Upper lobe of left lung (tissue), 6 donors: ENCODE results near the gene UNC13B. TPM values are rescaled to one million over a fixed set of nuclear protein-coding genes. Genes with fewer than 3 reads are reported as not detected.

Experiments used
- ATAC-seq, 2 donors: fragments of 200-7000 bp; cut with Tn5 transposase; one replicate each; pipeline ENCODE4 v1.9.1; 2022; ENCODE audit warnings: mild to moderate bottlenecking in 2 of 2, moderate library complexity in 2 of 2; ENCODE audit not compliant: low FRiP score in 2 of 2
- DNase-seq, 2 donors: peaks; one replicate each; pipeline ENCODE4 v3.0.0-alpha.2; 2019 to 2020
- H3K27ac ChIP-seq, 4 donors: fragments of 200-600 bp; sonication (generic); one replicate each; pipeline ENCODE4 v1.5.1; 2016 to 2019
- H3K27me3 ChIP-seq, 4 donors: fragments of 200-600 bp; sonication (generic); one replicate each; pipeline ENCODE4 v1.5.1; 2017 to 2019
- H3K36me3 ChIP-seq, 4 donors: fragments of 200-600 bp; sonication (generic); one replicate each; pipeline ENCODE4 v1.5.1; 2016 to 2019
- H3K4me1 ChIP-seq, 4 donors: fragments of 200-600 bp; sonication (generic); one replicate each; pipeline ENCODE4 v1.5.1; 2018 to 2019
- H3K4me3 ChIP-seq, 4 donors: fragments of 200-600 bp; sonication (generic); one replicate each; pipeline ENCODE4 v1.5.1; 2017 to 2019; ENCODE audit warnings: mild to moderate bottlenecking in 2 of 4, moderate library complexity in 1 of 4
- H3K9me3 ChIP-seq, 4 donors: fragments of 200-600 bp; sonication (generic); one replicate each; pipeline ENCODE4 v1.5.1; 2018 to 2019
- CTCF ChIP-seq, 6 experiments: fragments of 450-650 bp in 4 of 6; fragments of 200-600 bp in 2 of 6; sonication (generic) in 2 of 6; IDR thresholded peaks; one replicate each; pipeline ENCODE4 v1.5.1; 2016 to 2019; ENCODE audit warnings: antibody characterized with exemption in 6 of 6
- EP300 ChIP-seq, 4 donors: sonication (generic); formaldehyde crosslinking; IDR thresholded peaks; one replicate each; pipeline ENCODE4 v1.5.1; 2017; ENCODE audit warnings: antibody characterized with exemption in 4 of 4, control low read depth in 2 of 4
- POLR2A ChIP-seq, 4 donors: fragments of 450-650 bp; IDR thresholded peaks; one replicate each; pipeline ENCODE4 v1.5.1; 2016 to 2017; ENCODE audit warnings: antibody characterized with exemption in 4 of 4, mild to moderate bottlenecking in 2 of 4
- POLR2AphosphoS5 ChIP-seq, 2 donors: sonication (generic); formaldehyde crosslinking; IDR thresholded peaks; one replicate each; pipeline ENCODE4 v1.5.1; 2017; ENCODE audit warnings: antibody characterized with exemption in 2 of 2
- WGBS, 2 donors: methylation state at CpG; one replicate each; pipeline ENCODE4 v1.1.5; 2017 to 2018; 5-methylcytosine and 5-hydroxymethylcytosine counted together
- total RNA-seq, 6 donors: library from RNA; depleted of rRNA in 4 of 6; stranded (reverse); fragments of >200 nt in 4 of 6; gene quantifications; one replicate each; pipeline versions ENCODE4 v1.1.0 to v1.2.1, GENCODE V29; 2016 to 2021
- donor health status: DM: no; HTN: no; CAD: no; lungs with moderate emphysema.
- donor health status: DM: no; HTN: yes; CAD: no; lungs with severe emphysema.

Gene UNC13B
- total RNA-seq, 6 donors from 2014 or later: 68.3 to 300 (median 151) TPM

GRCh38 chr9:35269919-35270318, 108.1 kb downstream of the UNC13B start:
- Histone ChIP-seq H3K36me3 (no peaks in the 10 kb centered on the region), H3K27me3 (no peaks in the 10 kb centered on the region), H3K4me3 (no peak overlapping the region), H3K9me3 (no peaks in the 10 kb centered on the region), H3K4me1 (peaks cover 21 to 29% (median 25%) of the 10 kb centered on the region in 4 donors), H3K27ac (peak overlapping the region; percentile 17 to 81 (median 74))
- WGBS, 2 donors: 27 to 33% methylated on average over 1 of the region's 1 CpG
- ATAC-seq: no peak
- DNase-seq: no peak
- TF ChIP-seq CTCF (IDR thresholded peaks at IDR 0.05): no peak
- no peak for TF ChIP-seq POLR2A (IDR thresholded peaks at IDR 0.05)
- TF ChIP-seq EP300 (IDR thresholded peaks at IDR 0.05): peak; percentile 60 to 98 (median 78)
- peak in 1 of 2 donors; percentile 70 for TF ChIP-seq POLR2AphosphoS5 (IDR thresholded peaks at IDR 0.05)

- TF ChIP-seq POLR2AphosphoS5 (IDR thresholded peaks at IDR 0.05): no peak
- no peak for TF ChIP-seq EP300 (IDR thresholded peaks at IDR 0.05)
- TF ChIP-seq CTCF (IDR thresholded peaks at IDR 0.05): no peak
- no peak for TF ChIP-seq POLR2A (IDR thresholded peaks at IDR 0.05)
- no peak for DNase-seq
- no peak for ATAC-seq
- Histone ChIP-seq H3K4me1 (peaks cover 20 to 37% (median 29%) of the 10 kb centered on the region in 4 donors), H3K36me3 (no peaks in the 10 kb centered on the region), H3K27me3 (no peaks in the 10 kb centered on the region), H3K9me3 (no peaks in the 10 kb centered on the region), H3K4me3 (no peak overlapping the region), H3K27ac (peak overlapping the region in 2 of 4 donors; percentile 79 to 81)
- WGBS, 2 donors: 46 to 68% methylated on average over 2 of the region's 2 CpGs
These were observed 109.8 kb downstream of the UNC13B start for GRCh38 chr9:35271637-35272036.

GRCh38 chr9:35272989-35273388, 111.2 kb downstream of the UNC13B start:
- no peak overlapping the region for H3K4me3 ChIP-seq
- no peak overlapping the region for H3K27ac ChIP-seq
- H3K27me3 ChIP-seq: no peaks in the 10 kb centered on the region
- TF ChIP-seq EP300 (IDR thresholded peaks at IDR 0.05) (no peak), CTCF (IDR thresholded peaks at IDR 0.05) (no peak), POLR2A (IDR thresholded peaks at IDR 0.05) (no peak), POLR2AphosphoS5 (IDR thresholded peaks at IDR 0.05) (no peak)
- ATAC-seq: no peak
- WGBS, 2 donors: 85% methylated on average over 2 of the region's 2 CpGs
- DNase-seq: no peak
- H3K36me3 ChIP-seq: no peaks in the 10 kb centered on the region
- peaks cover 27 to 37% (median 32%) of the 10 kb centered on the region in 4 donors for H3K4me1 ChIP-seq
- no peaks in the 10 kb centered on the region for H3K9me3 ChIP-seq

- DNase-seq (no peak), ATAC-seq (no peak)
- Histone ChIP-seq H3K9me3 (no peaks in the 10 kb centered on the region), H3K4me1 (peaks cover 21 to 38% (median 28%) of the 10 kb centered on the region in 4 donors), H3K36me3 (no peaks in the 10 kb centered on the region), H3K27me3 (no peaks in the 10 kb centered on the region), H3K4me3 (no peak overlapping the region), H3K27ac (no peak overlapping the region)
- 87 to 88% methylated on average over 5 of the region's 5 CpGs for WGBS, 2 donors
- TF ChIP-seq CTCF (IDR thresholded peaks at IDR 0.05): no peak
- no peak for TF ChIP-seq POLR2AphosphoS5 (IDR thresholded peaks at IDR 0.05)
- TF ChIP-seq POLR2A (IDR thresholded peaks at IDR 0.05): no peak
- no peak for TF ChIP-seq EP300 (IDR thresholded peaks at IDR 0.05)
These were observed 111.8 kb downstream of the UNC13B start for GRCh38 chr9:35273591-35273990.

- no peak for ATAC-seq
- TF ChIP-seq CTCF (IDR thresholded peaks at IDR 0.05) (no peak), POLR2A (IDR thresholded peaks at IDR 0.05) (no peak), POLR2AphosphoS5 (IDR thresholded peaks at IDR 0.05) (no peak), EP300 (IDR thresholded peaks at IDR 0.05) (no peak)
- no peaks in the 10 kb centered on the region for H3K27me3 ChIP-seq
- H3K27ac ChIP-seq: no peak overlapping the region
- WGBS, 2 donors: 80 to 85% methylated on average over 2 of the region's 2 CpGs
- H3K4me1 ChIP-seq: peaks cover 9 to 32% (median 18%) of the 10 kb centered on the region in 4 donors
- no peaks in the 10 kb centered on the region for H3K9me3 ChIP-seq
- no peak overlapping the region for H3K4me3 ChIP-seq
- no peaks in the 10 kb centered on the region for H3K36me3 ChIP-seq
- no peak for DNase-seq
These were observed 113.2 kb downstream of the UNC13B start for GRCh38 chr9:35274993-35275392.
